SK-N-SH treated with all-trans-retinoic acid at 6 μM for 48 hours (cell line): Measurements from ENCODE around the gene WFS1.

ENCODE experiments used
- ATAC-seq: fragments of 200-7000 bp; cut with Tn5 transposase; 3 replicates; pipeline ENCODE4 v1.9.1; 2020; ENCODE audit warnings: mild to moderate bottlenecking, moderate library complexity
- ARNTL ChIP-seq: fragments of 450-650 bp; formaldehyde crosslinking; IDR thresholded peaks from 2 replicates; pipeline ENCODE4 v1.5.0; 2020; ENCODE audit warnings: low read depth, mild to moderate bottlenecking, moderate library complexity, borderline replicate concordance
- BACH2 ChIP-seq: fragments of 250-450 bp; sonication (Bioruptor Pico); IDR thresholded peaks from 2 replicates; pipeline ENCODE4 v1.9.0; 2021; ENCODE audit warnings: mild to moderate bottlenecking, borderline replicate concordance
- CREB5 ChIP-seq: fragments of 250-450 bp; sonication (Bioruptor Pico); IDR thresholded peaks from 2 replicates; pipeline ENCODE4 v1.5.1; 2020; ENCODE audit warnings: low read depth, mild to moderate bottlenecking, moderate library complexity
- ESRRG ChIP-seq: fragments of 250-450 bp; sonication (Bioruptor Pico); IDR thresholded peaks from 2 replicates; pipeline ENCODE4 v1.6.1; 2021; ENCODE audit warnings: mild to moderate bottlenecking
- GLIS3 ChIP-seq: fragments of 250-450 bp; sonication (Bioruptor Pico); IDR thresholded peaks from 2 replicates; pipeline ENCODE4 v1.5.0; 2020; ENCODE audit warnings: mild to moderate bottlenecking, moderate library complexity
- ISL1 ChIP-seq: fragments of 250-450 bp; sonication (Bioruptor Pico); IDR thresholded peaks from 2 replicates; pipeline ENCODE4 v2.1.2; 2022; ENCODE audit warnings: mild to moderate bottlenecking, moderate library complexity
- OSR1 ChIP-seq: fragments of 250-450 bp; sonication (Bioruptor Pico); IDR thresholded peaks from 2 replicates; pipeline ENCODE4 v1.8.0; 2022; ENCODE audit warnings: moderate library complexity, mild to moderate bottlenecking, inconsistent platforms
- PATZ1 ChIP-seq: fragments of 250-450 bp; sonication (Bioruptor Pico); IDR thresholded peaks from 2 replicates; pipeline ENCODE4 v1.8.0; 2020; ENCODE audit warnings: mild to moderate bottlenecking, moderate library complexity, borderline replicate concordance
- POU6F1 ChIP-seq: fragments of 250-450 bp; sonication (Bioruptor Pico); IDR thresholded peaks from 2 replicates; pipeline ENCODE4 v1.8.0; 2021; ENCODE audit warnings: low read depth, mild to moderate bottlenecking, moderate library complexity, borderline replicate concordance
- PPARA ChIP-seq: fragments of 250-450 bp; sonication (Bioruptor Pico); IDR thresholded peaks from 2 replicates; pipeline ENCODE4 v1.5.0; 2020; ENCODE audit warnings: mild to moderate bottlenecking, borderline replicate concordance
- RARB ChIP-seq: fragments of 250-450 bp; sonication (Bioruptor Pico); IDR thresholded peaks from 2 replicates; pipeline ENCODE4 v1.8.0; 2021; ENCODE audit warnings: mild to moderate bottlenecking, moderate library complexity
- SNAI2 ChIP-seq: fragments of 250-450 bp; sonication (Bioruptor Pico); IDR thresholded peaks from 2 replicates; pipeline ENCODE4 v1.5.0; 2020; ENCODE audit warnings: mild to moderate bottlenecking, moderate library complexity
- TOX ChIP-seq: fragments of 250-450 bp; sonication (Bioruptor Pico); IDR thresholded peaks from 2 replicates; pipeline ENCODE4 v1.8.0; 2021; ENCODE audit warnings: mild to moderate bottlenecking, moderate library complexity, borderline replicate concordance
- TSHZ2 ChIP-seq: fragments of 250-450 bp; sonication (Bioruptor Pico); IDR thresholded peaks from 2 replicates; pipeline ENCODE4 v1.5.0; 2020; ENCODE audit warnings: mild to moderate bottlenecking, moderate library complexity
- ZC3H10 ChIP-seq: fragments of 250-450 bp; sonication (Bioruptor Pico); IDR thresholded peaks from 2 replicates; pipeline ENCODE4 v1.5.1; 2021; ENCODE audit warnings: mild to moderate bottlenecking, moderate library complexity
- ZFP3 ChIP-seq: fragments of 250-450 bp; sonication (Bioruptor Pico); IDR thresholded peaks from 2 replicates; pipeline ENCODE4 v1.5.0; 2020; ENCODE audit warnings: mild to moderate bottlenecking, moderate library complexity
- ZFP30 ChIP-seq: fragments of 450-650 bp; formaldehyde crosslinking; IDR thresholded peaks from 2 replicates; pipeline ENCODE4 v1.5.0; 2022; ENCODE audit warnings: mild to moderate bottlenecking, moderate library complexity
- ZNF565 ChIP-seq: fragments of 450-650 bp; formaldehyde crosslinking; conservative IDR thresholded peaks from 2 replicates; pipeline ENCODE4 v1.5.0; 2020; ENCODE audit warnings: low read depth, mild to moderate bottlenecking, moderate library complexity
- ZNF70 ChIP-seq: fragments of 450-650 bp; formaldehyde crosslinking; IDR thresholded peaks from 2 replicates; pipeline ENCODE4 v1.5.0; 2020; ENCODE audit warnings: mild to moderate bottlenecking, moderate library complexity
- ZNF8 ChIP-seq: fragments of 450-650 bp; formaldehyde crosslinking; IDR thresholded peaks from 2 replicates; pipeline ENCODE4 v1.5.0; 2020; ENCODE audit warnings: mild to moderate bottlenecking, moderate library complexity

WFS1 gene

DNA sequence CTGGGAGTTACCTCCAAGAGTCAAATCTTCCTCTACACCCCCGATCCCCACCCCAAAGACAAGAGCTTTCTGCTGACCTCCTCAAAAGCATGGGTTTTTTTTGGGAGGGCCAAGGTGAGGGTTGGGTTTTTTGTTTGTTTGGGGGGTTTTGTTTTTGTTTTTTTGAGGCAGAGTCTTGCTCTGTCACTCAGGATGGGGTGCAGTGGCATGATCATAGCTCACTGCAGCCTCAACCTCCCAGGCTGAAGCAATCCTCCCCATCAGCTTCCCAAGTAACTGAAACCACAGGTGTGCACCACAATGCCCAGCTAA, 18.7 kb upstream of the WFS1 start:
- TF ChIP-seq ARNTL: no peak
- TF ChIP-seq PPARA: no peak
- no peak for TF ChIP-seq ESRRG (CRISPR knock-in tag)
- TF ChIP-seq POU6F1 (CRISPR knock-in tag): no peak
- TF ChIP-seq ZFP3: no peak
- no peak for TF ChIP-seq SNAI2 (CRISPR knock-in tag)
- TF ChIP-seq PATZ1 (CRISPR knock-in tag): no peak
- TF ChIP-seq ZNF70 (CRISPR knock-in tag): no peak
- TF ChIP-seq OSR1 (CRISPR knock-in tag): no peak
- TF ChIP-seq, all 23 proteins: peak for 0
- ATAC-seq: no peak

DNA sequence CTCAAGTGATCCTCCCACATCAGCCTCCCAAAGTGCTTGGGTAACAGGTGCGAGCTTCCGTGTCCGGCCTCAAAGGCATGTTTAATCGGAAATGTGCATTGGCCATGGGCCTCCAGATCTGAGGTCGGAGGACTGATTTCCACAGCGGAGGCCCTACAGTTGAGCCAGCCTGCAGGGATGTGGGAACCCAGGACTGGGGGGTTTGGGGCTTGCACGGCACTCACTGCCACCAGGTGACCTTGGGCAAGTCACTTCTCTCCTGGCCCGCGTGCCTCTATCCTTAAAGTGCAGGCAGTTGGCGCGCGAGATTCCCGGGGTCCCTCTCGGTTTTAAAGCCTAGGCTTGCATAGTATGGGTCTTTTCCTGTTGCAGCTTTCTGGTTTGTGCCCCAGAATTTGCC, 18.3 kb upstream of the WFS1 start:
- no peak for ATAC-seq
- TF ChIP-seq ZFP3 (no peak), OSR1 (CRISPR knock-in tag) (no peak), CREB5 (CRISPR knock-in tag) (no peak), ZFP30 (CRISPR knock-in tag) (no peak), ZNF565 (CRISPR knock-in tag) (no peak), TOX (CRISPR knock-in tag) (no peak), POU6F1 (CRISPR knock-in tag) (no peak)

- TF ChIP-seq GLIS3 (CRISPR knock-in tag): no peak
- TF ChIP-seq ISL1 (CRISPR knock-in tag): no peak
- no peak for TF ChIP-seq ZFP30 (CRISPR knock-in tag)
- no peak for TF ChIP-seq PPARA
- no peak for TF ChIP-seq ESRRG (CRISPR knock-in tag)
- TF ChIP-seq POU6F1 (CRISPR knock-in tag): no peak
- TF ChIP-seq CREB5 (CRISPR knock-in tag): no peak
- no peak for TF ChIP-seq BACH2 (CRISPR knock-in tag)
- TF ChIP-seq OSR1 (CRISPR knock-in tag): no peak
- TF ChIP-seq ZNF565 (CRISPR knock-in tag): no peak
- ATAC-seq: no peak
These were observed 17.6 kb upstream of the WFS1 start for GRCh38 chr4:6252051-6252450.

DNA sequence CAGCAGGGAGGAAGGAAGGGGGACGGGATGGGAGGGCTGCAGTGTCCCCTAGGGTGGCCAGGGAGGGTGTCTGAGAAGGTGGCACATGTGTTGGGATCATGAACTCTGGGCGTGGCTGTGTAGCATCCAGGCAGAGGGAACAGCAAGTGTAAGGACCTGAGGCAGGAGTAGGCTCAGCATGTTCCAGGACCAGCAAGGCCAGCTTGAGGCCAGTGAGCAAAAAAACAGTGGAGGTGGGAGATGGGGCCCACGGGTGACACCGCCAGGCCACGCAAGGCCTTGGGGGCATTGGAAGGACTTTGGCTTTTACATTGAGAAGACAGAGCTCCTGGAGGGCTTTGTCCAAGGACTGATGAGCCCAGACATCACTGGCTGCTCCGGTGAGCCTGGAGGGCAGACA, 16.5 kb upstream of the WFS1 start:
- no peak for ATAC-seq
- TF ChIP-seq TSHZ2 (CRISPR knock-in tag) (no peak), ZNF8 (CRISPR knock-in tag) (no peak), ZNF70 (CRISPR knock-in tag) (no peak), OSR1 (CRISPR knock-in tag) (no peak), BACH2 (CRISPR knock-in tag) (no peak), PPARA (no peak), ZFP3 (no peak), GLIS3 (CRISPR knock-in tag) (no peak), RARB (CRISPR knock-in tag) (no peak), CREB5 (CRISPR knock-in tag) (no peak), ZNF565 (CRISPR knock-in tag) (no peak), ZC3H10 (no peak)
